Spleen (tissue), 11 donors: ENCODE results near the gene RITA1. TPM values are rescaled to one million over a fixed set of nuclear protein-coding genes. Genes with fewer than 3 reads are reported as not detected.

Experiments
- DNase-seq: peaks from one replicate; pipeline ENCODE4 v3.0.0-alpha.2; 2020
- H3K27ac ChIP-seq, 8 donors: fragments of 200-600 bp; sonication (generic) in 7 of 8; 1 replicate in 4 of 8; 2 replicates in 4 of 8; pipeline versions ENCODE4 v1.5.0 to v1.8.0; 2016 to 2021; ENCODE audit warnings: inconsistent platforms in 4 of 8, mild to moderate bottlenecking in 4 of 8, moderate library complexity in 1 of 8
- H3K27me3 ChIP-seq, 7 donors: fragments of 200-600 bp; sonication (generic) in 6 of 7; replicated peaks in 1 of 7; 1 replicate in 4 of 7; 2 replicates in 3 of 7; pipeline versions ENCODE4 v1.5.0 to v1.8.0; 2016 to 2021; ENCODE audit warnings: inconsistent platforms in 3 of 7, mild to moderate bottlenecking in 1 of 7
- H3K36me3 ChIP-seq, 6 donors: fragments of 200-600 bp; sonication (generic) in 5 of 6; 1 replicate in 4 of 6; 2 replicates in 2 of 6; pipeline versions ENCODE4 v1.5.0 to v1.8.0; 2016 to 2021; ENCODE audit warnings: inconsistent platforms in 2 of 6
- H3K4me1 ChIP-seq, 6 donors: fragments of 200-600 bp; sonication (generic) in 5 of 6; 1 replicate in 3 of 6; 2 replicates in 3 of 6; pipeline versions ENCODE4 v1.5.0 to v1.8.0; 2016 to 2021; ENCODE audit warnings: inconsistent platforms in 3 of 6
- H3K4me3 ChIP-seq, 8 donors: fragments of 200-600 bp; sonication (generic) in 7 of 8; 1 replicate in 4 of 8; 2 replicates in 4 of 8; pipeline versions ENCODE4 v1.5.0 to v1.8.0; 2016 to 2021; ENCODE audit warnings: inconsistent platforms in 4 of 8, mild to moderate bottlenecking in 4 of 8, moderate library complexity in 2 of 8
- H3K9me3 ChIP-seq, 8 donors: fragments of 200-600 bp; sonication (generic) in 7 of 8; 1 replicate in 4 of 8; 2 replicates in 4 of 8; pipeline versions ENCODE4 v1.5.0 to v1.8.0; 2016 to 2021; ENCODE audit warnings: inconsistent platforms in 4 of 8
- CTCF ChIP-seq, 11 experiments: fragments of 200-600 bp in 7 of 11; fragments of 450-650 bp in 4 of 11; sonication (generic) in 4 of 11; IDR thresholded peaks in 8 of 11; conservative IDR thresholded peaks in 3 of 11; 1 replicate in 7 of 11; 2 replicates in 4 of 11; pipeline versions ENCODE4 v1.4.0 to v1.8.0; 2016 to 2021; ENCODE audit warnings: antibody characterized with exemption in 11 of 11, inconsistent platforms in 4 of 11, mild to moderate bottlenecking in 1 of 11
- POLR2A ChIP-seq, 3 donors: fragments of 450-650 bp; IDR thresholded peaks; one replicate each; pipeline ENCODE4 v1.5.1; 2017; ENCODE audit warnings: antibody characterized with exemption in 3 of 3, mild to moderate bottlenecking in 1 of 3
- POLR2AphosphoS5 ChIP-seq, 3 donors: sonication (generic); formaldehyde crosslinking; IDR thresholded peaks; one replicate each; pipeline ENCODE4 v1.5.1; 2017; ENCODE audit warnings: antibody characterized with exemption in 3 of 3
- WGBS, 5 donors: extraction: QIAGEN DNeasy Blood & Tissue Kit in 3 of 5; methylation state at CpG; one replicate each; pipeline versions ENCODE4 v1.1.5 to v1.1.7; 2013 to 2018; 5-methylcytosine and 5-hydroxymethylcytosine counted together
- intact Hi-C: fragments of 100-400 bp; cut with DNase I; formaldehyde crosslinking; loops from one replicate; pipeline ENCODE4 v1.15.0; 2023; ENCODE audit warnings: low total_unique reads
- polyA plus RNA-seq, 3 donors: library from polyadenylated mRNA; stranded (reverse); fragments of 200-250 nt; gene quantifications; one replicate each; pipeline ENCODE4 v1.2.1, GENCODE V29; 2013
- total RNA-seq, 7 donors: library from RNA; depleted of rRNA in 3 of 7; stranded (reverse); fragments of >200 nt in 3 of 7; fragmentation: NEBNext Ultra II Directional in 4 of 7; extraction: Animal tissue kit (Norgen Biotek cat#: 25700) in 4 of 7; gene quantifications; one replicate each; pipeline versions ENCODE4 v1.1.0 to v1.2.1, GENCODE V29; 2016 to 2021
- donor health status: healthy with polysubstance abuse.
- donor health status: DM: no; HTN: no; CAD: no; lungs with moderate emphysema.
- donor health status: DM: no; HTN: no; CAD: no.
- donor health status: Bipolar disorder and iron deficiency.
- donor health status: healthy.
- donor health status: DM: no; HTN: no; CAD: no.
- donor health status: DM: yes; HTN: yes; CAD: no.

RITA1 gene
- total and polyA plus RNA-seq, 10 donors = 9.0 to 15.6 (median 12.4) TPM

GRCh38 chr12:113142173-113142885, 43.2 kb upstream of the RITA1 start:
- no peaks in the 10 kb centered on the region for H3K36me3 ChIP-seq
- peaks cover 0 to 8% (median 6%) of the 10 kb centered on the region in 8 donors for H3K9me3 ChIP-seq
- peak; percentile 76 for DNase-seq
- intact Hi-C loops = no loop called here
- H3K4me3 ChIP-seq = no peak overlapping the region
- WGBS, 5 donors = 25 to 41% (median 39%) methylated on average over 17 of the region's 17 CpGs
- peaks cover 0 to 20% (median 13%) of the 10 kb centered on the region in 6 donors for H3K4me1 ChIP-seq
- peaks cover 0 to 6% (median 0%) of the 10 kb centered on the region in 7 donors for H3K27me3 ChIP-seq
- peak overlapping the region in 6 of 8 donors; percentile 33 to 74 (median 53) for H3K27ac ChIP-seq
- no peak for TF ChIP-seq POLR2A (IDR thresholded peaks at IDR 0.05)
- TF ChIP-seq CTCF (IDR thresholded peaks at IDR 0.05 in 8 of 11, conservative IDR thresholded peaks at IDR 0.05 in 3 of 11) = no peak
- no peak for TF ChIP-seq POLR2AphosphoS5 (IDR thresholded peaks at IDR 0.05)

- H3K36me3 ChIP-seq = no peaks in the 10 kb centered on the region
- peak overlapping the region in 4 of 8 donors; percentile 46 to 74 (median 66) for H3K27ac ChIP-seq
- no peak for DNase-seq
- no peak overlapping the region for H3K4me3 ChIP-seq
- intact Hi-C loops = no loop called here
- WGBS, 5 donors = 48 to 64% (median 62%) methylated on average over 5 of the region's 5 CpGs
- peaks cover 0 to under 1% (median 0%) of the 10 kb centered on the region in 7 donors for H3K27me3 ChIP-seq
- H3K9me3 ChIP-seq = peaks cover 0 to 10% (median 6%) of the 10 kb centered on the region in 8 donors
- TF ChIP-seq POLR2A (IDR thresholded peaks at IDR 0.05) = no peak
- TF ChIP-seq CTCF (IDR thresholded peaks at IDR 0.05 in 8 of 11, conservative IDR thresholded peaks at IDR 0.05 in 3 of 11) = no peak
- TF ChIP-seq POLR2AphosphoS5 (IDR thresholded peaks at IDR 0.05) = no peak
- H3K4me1 ChIP-seq = peaks cover 0 to 20% (median 13%) of the 10 kb centered on the region in 6 donors
Measured at GRCh38 chr12:113142886-113143332, 42.6 kb upstream of the RITA1 start.

GRCh38 chr12:113143959-113144358, 41.6 kb upstream of the RITA1 start:
- DNase-seq = peak; percentile 30
- Histone ChIP-seq H3K36me3 (no peaks in the 10 kb centered on the region), H3K9me3 (peaks cover 0 to 10% (median 6%) of the 10 kb centered on the region in 8 donors), H3K27ac (no peak overlapping the region), H3K4me1 (peaks cover 0 to 20% (median 13%) of the 10 kb centered on the region in 6 donors), H3K4me3 (no peak overlapping the region), H3K27me3 (no peaks in the 10 kb centered on the region)
- WGBS, 5 donors = 89 to 97% (median 92%) methylated on average over 8 of the region's 8 CpGs
- no peak for TF ChIP-seq POLR2AphosphoS5 (IDR thresholded peaks at IDR 0.05)
- intact Hi-C loops = no loop called here

GRCh38 chr12:113144806-113145205, 40.7 kb upstream of the RITA1 start:
- H3K27ac ChIP-seq = no peak overlapping the region
- H3K4me1 ChIP-seq = peaks cover 0 to 20% (median 13%) of the 10 kb centered on the region in 6 donors
- peaks cover 0 to 10% (median 6%) of the 10 kb centered on the region in 8 donors for H3K9me3 ChIP-seq
- no peak overlapping the region for H3K4me3 ChIP-seq
- H3K27me3 ChIP-seq = peaks cover 0 to 7% (median 0%) of the 10 kb centered on the region in 7 donors
- peak; percentile 8 for DNase-seq
- intact Hi-C loops = no loop called here
- TF ChIP-seq POLR2AphosphoS5 (IDR thresholded peaks at IDR 0.05) (no peak), POLR2A (IDR thresholded peaks at IDR 0.05) (no peak), CTCF (IDR thresholded peaks at IDR 0.05 in 8 of 11, conservative IDR thresholded peaks at IDR 0.05 in 3 of 11) (no peak)
- 81 to 90% (median 84%) methylated on average over 5 of the region's 5 CpGs for WGBS, 5 donors
- no peaks in the 10 kb centered on the region for H3K36me3 ChIP-seq
